Endothelial cell of umbilical vein (primary cell): ENCODE data around the gene GJB3. TPM values are rescaled to one million over a fixed set of nuclear protein-coding genes. Genes with fewer than 3 reads are reported as not detected.
"Not testable (repeated sequence)": the region's sequence is repeated elsewhere in the genome, so short reads cannot be mapped to it uniquely, and the experiment has no call there.

Experiments
- BruUV-seq: library from RNA; stranded (reverse); fragments of 400-500 nt; replicated peaks from 2 replicates; lab custom pipeline; 2021; lab: Mats Ljungman, UMichigan
- CTCF ChIA-PET: fragments of 300-600, 350-600 bp; sonication (Branson Sonifier 250); formaldehyde crosslinking; loops from one replicate; lab custom pipeline; 2021; ENCODE audit warnings: antibody characterized with exemption, inconsistent platforms; lab: Charles Lee
- POLR2A ChIA-PET: fragments of 300-600, 350-600 bp; sonication (Branson Sonifier 250); formaldehyde crosslinking; loops from one replicate; lab custom pipeline; 2021; ENCODE audit warnings: antibody characterized with exemption, inconsistent platforms; lab: Charles Lee
- DNase-seq: peaks from one replicate; pipeline ENCODE4 v3.0.0-alpha.2; 2011; ENCODE audit warnings: low read depth, low spot score
- FAIRE-seq: peaks from 2 replicates; lab custom pipeline; 2011; peaks lifted over from hg19 to GRCh38; lab: Jason Lieb, UNC
- H2AFZ ChIP-seq: 2 replicates; pipeline ENCODE4 v1.6.0; 2012; ENCODE audit warnings: low read depth, low read length, control low read depth, inconsistent platforms
- H3K27ac ChIP-seq: 2 replicates; pipeline ENCODE4 v1.5.1; 2011; ENCODE audit warnings: low read depth, mild to moderate bottlenecking, control low read depth, low read length, moderate library complexity; ENCODE audit not compliant: insufficient read depth
- H3K27me3 ChIP-seq, 2 experiments: 2 replicates each; pipeline versions ENCODE4 v1.6.0 to v1.6.1; 2011; ENCODE audit warnings: low read length in 2 of 2, mixed read lengths in 1 of 2; ENCODE audit not compliant: control insufficient read depth in 2 of 2, insufficient read depth in 2 of 2
- H3K36me3 ChIP-seq, 2 experiments: 2 replicates in 1 of 2; 3 replicates in 1 of 2; pipeline ENCODE4 v1.5.1; 2011; ENCODE audit warnings: low read length in 2 of 2, mild to moderate bottlenecking in 1 of 2, moderate library complexity in 1 of 2; ENCODE audit not compliant: control insufficient read depth in 2 of 2, insufficient read depth in 2 of 2; ENCODE audit errors: extremely low read depth in 1 of 2
- H3K4me1 ChIP-seq: 3 replicates; pipeline ENCODE4 v1.5.1; 2011; ENCODE audit warnings: mild to moderate bottlenecking, low read length; ENCODE audit not compliant: control insufficient read depth, insufficient read depth; ENCODE audit errors: extremely low read depth
- H3K4me2 ChIP-seq: 2 replicates; pipeline ENCODE4 v1.6.1; 2011; ENCODE audit warnings: low read length, control low read depth, mixed read lengths; ENCODE audit not compliant: insufficient read depth
- H3K4me3 ChIP-seq, 3 experiments: fragments of 200-600 bp in 1 of 3; sonication (generic), shearing (Covaris generic) in 1 of 3; replicated peaks in 1 of 3; 2 replicates each; pipeline ENCODE4 v1.5.1; 2011 to 2016; ENCODE audit warnings: control low read depth in 3 of 3, low read length in 3 of 3, mild to moderate bottlenecking in 2 of 3, inconsistent platforms in 1 of 3, low read depth in 1 of 3, moderate library complexity in 1 of 3; ENCODE audit not compliant: insufficient read depth in 1 of 3
- H3K79me2 ChIP-seq: 2 replicates; pipeline ENCODE4 v1.6.0; 2012; ENCODE audit warnings: low read length, inconsistent platforms; ENCODE audit not compliant: control insufficient read depth, insufficient read depth
- H3K9ac ChIP-seq: replicated peaks from 2 replicates; pipeline ENCODE3; 2011; ENCODE audit warnings: low read length, control low read depth; ENCODE audit not compliant: insufficient read depth; ENCODE audit errors: extremely low read depth
- H3K9me1 ChIP-seq: replicated peaks from 3 replicates; pipeline ENCODE4 v1.6.0; 2011; ENCODE audit warnings: mild to moderate bottlenecking, low read length; ENCODE audit not compliant: control insufficient read depth, insufficient read depth; ENCODE audit errors: extremely low read depth
- H3K9me3 ChIP-seq: replicated peaks from 2 replicates; pipeline ENCODE4 v1.5.1; 2012; ENCODE audit warnings: low read length, inconsistent platforms; ENCODE audit not compliant: control insufficient read depth, insufficient read depth
- H4K20me1 ChIP-seq: replicated peaks from 2 replicates; pipeline ENCODE3; 2011; ENCODE audit warnings: mild to moderate bottlenecking, low read length; ENCODE audit not compliant: control insufficient read depth, insufficient read depth; ENCODE audit errors: extremely low read depth
- GATA2 ChIP-seq: IDR thresholded peaks from 2 replicates; pipeline ENCODE4 v1.7.0; 2011; ENCODE audit warnings: low read depth, mild to moderate bottlenecking, moderate library complexity, mixed read lengths, low read length; ENCODE audit not compliant: insufficient read length, insufficient read depth
- MYC ChIP-seq: IDR thresholded peaks from one replicate; pipeline ENCODE4 v1.6.1; 2011; ENCODE audit warnings: mild to moderate bottlenecking, low read depth, low read length
- dilution Hi-C: fragments of 300-500 bp; cut with MboI; formaldehyde crosslinking; loops from one replicate; pipeline ENCODE4 v1.15.0; 2019; ENCODE audit warnings: low sequenced_read_pairs; ENCODE audit not compliant: extremely low pct_ligation_motif_present
- intact Hi-C: fragments of 100-400 bp; cut with micrococcal nuclease; formaldehyde crosslinking; loops from one replicate; pipeline ENCODE4 v1.10.0; 2022
- polyA plus RNA-seq, 4 experiments: library from polyadenylated mRNA; depleted of rRNA in 3 of 4; stranded (reverse) in 3 of 4; unstranded in 1 of 4; fragments of >200 nt; gene quantifications; 2 replicates each; pipeline versions ENCODE4 v1.2.1 to v1.2.3, GENCODE V29; 2011 to 2012; ENCODE audit warnings: missing spikeins in 1 of 4
- total RNA-seq: library from RNA; stranded (reverse); gene quantifications from 2 replicates; pipeline ENCODE4 v1.2.3, GENCODE V29; 2021

Gene GJB3
- total and polyA plus RNA-seq, 2 donors (not counting 3 experiments of a cell fraction or from before 2014, with no cell fraction given) = not detected

GRCh38 chr1:34808051-34808810 is 27.2 kb downstream of the GJB3 start:
- Histone ChIP-seq H3K9ac (no peak overlapping the region), H3K79me2 (no peaks in the 10 kb centered on the region), H3K4me1 (no peaks in the 10 kb centered on the region), H3K4me2 (no peak overlapping the region), H3K27me3 (peaks cover 0 to 2% of the 10 kb centered on the region in 2 experiments), H4K20me1 (no peaks in the 10 kb centered on the region), H3K36me3 (no peaks in the 10 kb centered on the region), H3K27ac (no peak overlapping the region), H2AFZ (no peak overlapping the region), H3K9me1 (peaks cover 2% of the 10 kb centered on the region), H3K9me3 (no peaks in the 10 kb centered on the region), H3K4me3 (no peak overlapping the region)
- DNase-seq (no peak), FAIRE-seq (no peak)
- dilution Hi-C loops = no loop called here
- BruUV-seq = no TSS peak
- ChIA-PET POLR2A (no interaction called here), CTCF (no interaction called here)
- no peak for TF ChIP-seq GATA2
- TF ChIP-seq MYC = no peak
- intact Hi-C loops = no loop called here

DNA sequence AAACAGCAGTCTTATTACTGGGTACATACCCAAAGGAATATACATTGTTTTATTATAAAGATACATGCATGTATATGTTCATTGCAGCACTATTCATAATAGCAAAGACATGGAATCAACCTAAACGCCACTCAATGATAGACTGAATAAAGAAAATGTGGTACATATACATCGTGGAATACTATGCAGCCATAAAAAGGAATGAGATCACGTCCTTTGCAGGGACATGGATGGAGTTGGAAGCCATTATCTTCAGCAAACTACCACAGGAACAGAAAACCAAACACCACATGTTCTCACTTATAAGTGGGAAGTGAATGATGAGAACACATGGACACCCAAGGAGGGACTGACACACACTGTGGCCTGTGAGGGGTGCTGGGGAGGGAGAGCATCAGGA is 29.8 kb downstream of the GJB3 start:
- intact Hi-C loops, dilution Hi-C loops, CTCF ChIA-PET, H2AFZ ChIP-seq, H3K9me3 ChIP-seq, H4K20me1 ChIP-seq, FAIRE-seq, BruUV-seq, H3K27me3 ChIP-seq, POLR2A ChIA-PET, H3K9me1 ChIP-seq, H3K4me3 ChIP-seq, H3K36me3 ChIP-seq, H3K4me2 ChIP-seq, DNase-seq, H3K4me1 ChIP-seq, H3K9ac ChIP-seq, H3K27ac ChIP-seq, H3K79me2 ChIP-seq: not testable (repeated sequence)
